SK-N-MC (cell line): ENCODE measurements around the gene SCMH1.

Experiments
- DNase-seq: peaks from one replicate; pipeline ENCODE4 v3.0.0-alpha.2; 2011; ENCODE audit warnings: low read depth, low spot score
- H3K27ac ChIP-seq: fragments of 200-600 bp; sonication (generic); 2 replicates; pipeline ENCODE4 v1.5.1; 2016; ENCODE audit warnings: mixed run types
- H3K36me3 ChIP-seq: fragments of 200-600 bp; sonication (generic); 2 replicates; pipeline ENCODE4 v1.6.1; 2017; ENCODE audit warnings: antibody characterized with exemption, low read length, mixed read lengths; ENCODE audit not compliant: insufficient read depth
- H3K4me3 ChIP-seq: fragments of 200-600 bp; sonication (generic); 2 replicates; pipeline ENCODE4 v1.5.1; 2016
- H3K9ac ChIP-seq: fragments of 200-600 bp; sonication (generic); 2 replicates; pipeline ENCODE4 v1.8.0; 2017; ENCODE audit warnings: mixed run types, mixed read lengths; ENCODE audit not compliant: insufficient read length
- H3K9me3 ChIP-seq: fragments of 200-600 bp; sonication (generic); 2 replicates; pipeline ENCODE4 v1.6.1; 2017; ENCODE audit warnings: low read depth, mild to moderate bottlenecking, antibody characterized with exemption, low read length, moderate library complexity, mixed read lengths
- EZH2 ChIP-seq: fragments of 200-600 bp; sonication (generic); IDR thresholded peaks from one replicate; pipeline ENCODE4 v1.6.1; 2017; ENCODE audit warnings: antibody characterized with exemption
- FOXP2 ChIP-seq: optimal IDR thresholded peaks from 2 replicates; pipeline ENCODE3; 2011; ENCODE audit warnings: mild to moderate bottlenecking, moderate library complexity; ENCODE audit not compliant: insufficient read depth; ENCODE audit errors: extremely low read length, control extremely low read depth
- POLR2AphosphoS5 ChIP-seq: IDR thresholded peaks from 2 replicates; pipeline ENCODE4 v1.6.1; 2012; ENCODE audit warnings: mild to moderate bottlenecking, low read depth, low read length, borderline replicate concordance

SCMH1 gene

GRCh38 chr1:41280202-41281032 is 38.3 kb upstream of the SCMH1 start:
- no peak for DNase-seq
- no peak overlapping the region for H3K4me3 ChIP-seq
- no peak overlapping the region for H3K27ac ChIP-seq
- TF ChIP-seq FOXP2 (no peak), EZH2 (no peak), POLR2AphosphoS5 (no peak)
- H3K36me3 ChIP-seq: no peaks in the 10 kb centered on the region
- H3K9me3 ChIP-seq: no peaks in the 10 kb centered on the region
- no peak overlapping the region for H3K9ac ChIP-seq

DNA sequence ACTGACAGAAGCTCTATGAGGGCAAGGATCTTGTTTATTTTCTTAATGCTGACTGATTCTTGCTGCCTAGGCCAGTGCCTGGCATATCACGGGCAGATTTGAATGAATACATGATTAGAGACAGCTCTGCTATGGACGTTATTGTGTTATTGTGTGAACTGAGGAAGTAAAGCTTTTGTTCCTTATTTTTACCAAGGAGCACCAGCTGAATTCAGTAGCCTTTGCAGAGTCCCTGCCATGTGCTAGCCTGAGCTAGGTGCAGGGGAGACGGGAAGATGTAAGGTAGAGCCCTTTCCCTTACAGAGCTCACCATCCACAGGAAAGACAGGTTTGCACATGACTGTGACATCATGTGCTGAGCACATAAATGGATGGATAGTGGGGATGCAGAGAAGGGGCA is 36.0 kb upstream of the SCMH1 start:
- H3K36me3 ChIP-seq: no peaks in the 10 kb centered on the region
- H3K4me3 ChIP-seq: no peak overlapping the region
- no peak for TF ChIP-seq FOXP2
- no peak for TF ChIP-seq EZH2
- no peak for TF ChIP-seq POLR2AphosphoS5
- H3K27ac ChIP-seq: no peak overlapping the region
- no peaks in the 10 kb centered on the region for H3K9me3 ChIP-seq
- H3K9ac ChIP-seq: no peak overlapping the region
- no peak for DNase-seq

DNA sequence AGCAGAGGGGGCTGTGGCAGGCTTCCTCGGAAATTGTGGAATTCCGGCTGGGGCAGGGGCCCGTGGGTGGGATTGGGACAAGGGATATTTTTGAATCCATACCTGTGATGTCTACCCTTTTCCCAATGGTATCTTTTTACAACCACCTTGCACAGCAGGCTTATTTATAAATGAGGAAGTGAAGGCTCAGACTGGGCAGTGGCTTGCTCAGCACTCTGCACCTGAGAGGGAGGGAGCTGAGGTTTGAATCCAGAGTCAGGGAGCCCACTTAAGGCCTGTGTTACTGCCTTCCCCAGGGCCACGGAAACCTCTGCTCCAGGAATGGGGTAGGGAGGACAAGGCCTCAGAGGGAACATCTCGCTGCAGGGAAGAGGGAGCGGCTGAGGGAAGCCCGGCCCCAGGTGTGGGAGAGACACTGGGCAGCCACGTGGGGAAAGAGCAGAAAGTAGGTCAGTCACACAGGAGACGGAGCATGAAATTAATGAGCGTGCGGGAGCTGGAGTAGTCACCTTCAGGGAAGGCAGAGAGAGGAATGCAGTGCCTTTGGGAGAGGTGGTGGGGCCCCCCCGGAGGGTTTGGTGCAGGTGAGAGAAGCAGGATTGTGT is 35.4 kb upstream of the SCMH1 start:
- DNase-seq: no peak
- TF ChIP-seq EZH2: no peak
- TF ChIP-seq FOXP2: no peak
- TF ChIP-seq POLR2AphosphoS5: no peak
- Histone ChIP-seq H3K27ac (no peak overlapping the region), H3K4me3 (no peak overlapping the region), H3K36me3 (no peaks in the 10 kb centered on the region), H3K9ac (no peak overlapping the region), H3K9me3 (no peaks in the 10 kb centered on the region)

GRCh38 chr1:41275831-41276230 is 33.7 kb upstream of the SCMH1 start:
- Histone ChIP-seq H3K36me3 (no peaks in the 10 kb centered on the region), H3K9me3 (no peaks in the 10 kb centered on the region), H3K27ac (no peak overlapping the region), H3K9ac (no peak overlapping the region), H3K4me3 (no peak overlapping the region)
- TF ChIP-seq FOXP2 (no peak), POLR2AphosphoS5 (no peak)
- no peak for DNase-seq

DNA sequence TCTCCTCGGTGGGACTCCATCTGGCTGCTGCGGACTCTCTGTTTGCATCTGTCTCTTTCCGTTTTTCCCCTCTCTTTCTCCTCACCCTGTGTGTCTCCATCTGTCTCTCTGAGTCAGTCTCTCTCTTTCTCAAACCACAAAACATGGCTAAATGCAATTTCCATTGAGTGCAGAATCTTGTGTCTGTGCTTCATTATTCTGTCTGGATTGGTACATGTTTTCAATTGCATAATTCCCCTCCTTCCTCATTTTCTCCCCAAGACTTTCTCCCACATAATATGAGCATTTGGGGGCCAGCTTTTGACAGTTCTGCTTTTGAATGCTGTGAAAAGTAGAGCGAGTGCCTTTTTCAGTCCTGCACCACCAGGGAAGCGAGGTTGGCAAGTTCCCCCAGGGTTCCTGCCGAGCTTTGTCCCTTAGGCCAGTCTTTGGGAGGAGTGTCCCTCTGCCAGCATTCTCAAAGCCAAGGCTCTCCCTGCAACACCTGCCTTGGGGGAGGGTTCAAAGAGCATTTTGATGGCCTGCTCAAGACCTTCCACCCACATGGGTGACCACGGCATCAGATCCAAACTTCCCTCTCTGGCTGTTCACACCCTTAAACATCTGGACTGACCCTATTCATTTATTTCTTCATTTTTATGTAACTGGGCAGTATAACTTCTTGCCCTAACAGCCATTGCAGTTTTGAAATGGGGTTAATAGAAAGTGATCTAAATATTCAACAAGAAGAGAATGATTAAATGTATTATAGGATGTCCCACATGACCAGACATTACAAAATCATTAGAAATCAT is 32.8 kb upstream of the SCMH1 start:
- Histone ChIP-seq H3K27ac (no peak overlapping the region), H3K9ac (no peak overlapping the region), H3K4me3 (no peak overlapping the region), H3K36me3 (no peaks in the 10 kb centered on the region), H3K9me3 (no peaks in the 10 kb centered on the region)
- DNase-seq: no peak
- TF ChIP-seq POLR2AphosphoS5: no peak
- no peak for TF ChIP-seq FOXP2
- no peak for TF ChIP-seq EZH2

DNA sequence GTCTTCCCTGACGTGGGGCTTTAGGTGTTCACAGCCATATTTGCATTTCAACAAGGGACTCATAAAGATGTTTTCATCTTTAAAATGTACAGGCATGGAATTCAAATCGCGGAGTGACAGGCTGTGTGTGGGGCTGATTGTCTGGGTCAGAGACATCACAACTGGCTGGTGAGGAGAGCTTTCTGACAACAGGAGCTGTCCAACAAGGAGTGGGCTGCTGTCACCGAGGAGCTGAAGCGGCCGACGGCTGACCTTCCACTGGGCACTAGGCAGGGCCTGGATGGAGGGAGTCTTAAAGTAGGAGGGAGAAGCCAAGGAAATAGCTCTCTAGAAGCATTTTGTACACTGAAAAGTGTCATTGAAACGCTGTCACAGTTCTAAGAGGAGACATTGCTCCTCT is 30.5 kb upstream of the SCMH1 start:
- Histone ChIP-seq H3K4me3 (no peak overlapping the region), H3K9ac (no peak overlapping the region), H3K36me3 (no peaks in the 10 kb centered on the region), H3K9me3 (no peaks in the 10 kb centered on the region), H3K27ac (no peak overlapping the region)
- no peak for DNase-seq
- TF ChIP-seq POLR2AphosphoS5: no peak

- Histone ChIP-seq H3K9ac (no peak overlapping the region), H3K9me3 (no peaks in the 10 kb centered on the region), H3K4me3 (no peak overlapping the region), H3K27ac (no peak overlapping the region), H3K36me3 (no peaks in the 10 kb centered on the region)
- DNase-seq: peak; percentile 6
- TF ChIP-seq EZH2 (no peak), POLR2AphosphoS5 (no peak), FOXP2 (no peak)
These were observed 26.2 kb upstream of the SCMH1 start for GRCh38 chr1:41268154-41268770.

- no peak overlapping the region for H3K27ac ChIP-seq
- TF ChIP-seq FOXP2 (no peak), POLR2AphosphoS5 (no peak), EZH2 (no peak)
- no peaks in the 10 kb centered on the region for H3K36me3 ChIP-seq
- DNase-seq: no peak
- H3K9me3 ChIP-seq: no peaks in the 10 kb centered on the region
- no peak overlapping the region for H3K4me3 ChIP-seq
- H3K9ac ChIP-seq: no peak overlapping the region
These were observed 20.0 kb upstream of the SCMH1 start for GRCh38 chr1:41261926-41262618.

GRCh38 chr1:41260768-41261167 is 18.7 kb upstream of the SCMH1 start:
- H3K36me3 ChIP-seq: no peaks in the 10 kb centered on the region
- no peak overlapping the region for H3K9ac ChIP-seq
- TF ChIP-seq POLR2AphosphoS5: no peak
- no peak for TF ChIP-seq FOXP2
- H3K4me3 ChIP-seq: no peak overlapping the region
- H3K9me3 ChIP-seq: no peaks in the 10 kb centered on the region
- no peak overlapping the region for H3K27ac ChIP-seq
- no peak for DNase-seq
